Omental fat pad (tissue), 4 donors: Measurements from ENCODE around the gene MAST2. TPM values are rescaled to one million over a fixed set of nuclear protein-coding genes. Genes with fewer than 3 reads are reported as not detected.
A peak's percentile ranks its signal among the peaks of the same experiment; 100 is the strongest.

ENCODE experiments used
- ATAC-seq: fragments of 150-250 bp; one replicate; pipeline ENCODE4 v1.9.1; 2016; ENCODE audit warnings: mild to moderate bottlenecking, moderate library complexity; ENCODE audit not compliant: low FRiP score
- DNase-seq: peaks from one replicate; pipeline ENCODE4 v3.0.0-alpha.2; 2019; ENCODE audit warnings: low spot score
- total RNA-seq, 4 donors: library from RNA; depleted of rRNA; stranded (reverse); fragments of >200 nt; gene quantifications; one replicate each; pipeline ENCODE4 v1.1.0, GENCODE V29; 2016
- TF ChIP-seq, protein P1 (sequence below), 3 donors: fragments of 450-650 bp; IDR thresholded peaks; one replicate each; pipeline ENCODE4 v1.5.1; 2016 to 2017; ENCODE audit warnings: antibody characterized with exemption in 3 of 3, mild to moderate bottlenecking in 3 of 3, moderate library complexity in 2 of 3

The MAST2 gene
- total RNA-seq, 4 donors from 2014 or later: 12.0 to 22.0 (median 18.1) TPM

GRCh38 chr1:45913731-45914501 is 110.5 kb downstream of the MAST2 start:
- TF ChIP-seq, protein P1, sequence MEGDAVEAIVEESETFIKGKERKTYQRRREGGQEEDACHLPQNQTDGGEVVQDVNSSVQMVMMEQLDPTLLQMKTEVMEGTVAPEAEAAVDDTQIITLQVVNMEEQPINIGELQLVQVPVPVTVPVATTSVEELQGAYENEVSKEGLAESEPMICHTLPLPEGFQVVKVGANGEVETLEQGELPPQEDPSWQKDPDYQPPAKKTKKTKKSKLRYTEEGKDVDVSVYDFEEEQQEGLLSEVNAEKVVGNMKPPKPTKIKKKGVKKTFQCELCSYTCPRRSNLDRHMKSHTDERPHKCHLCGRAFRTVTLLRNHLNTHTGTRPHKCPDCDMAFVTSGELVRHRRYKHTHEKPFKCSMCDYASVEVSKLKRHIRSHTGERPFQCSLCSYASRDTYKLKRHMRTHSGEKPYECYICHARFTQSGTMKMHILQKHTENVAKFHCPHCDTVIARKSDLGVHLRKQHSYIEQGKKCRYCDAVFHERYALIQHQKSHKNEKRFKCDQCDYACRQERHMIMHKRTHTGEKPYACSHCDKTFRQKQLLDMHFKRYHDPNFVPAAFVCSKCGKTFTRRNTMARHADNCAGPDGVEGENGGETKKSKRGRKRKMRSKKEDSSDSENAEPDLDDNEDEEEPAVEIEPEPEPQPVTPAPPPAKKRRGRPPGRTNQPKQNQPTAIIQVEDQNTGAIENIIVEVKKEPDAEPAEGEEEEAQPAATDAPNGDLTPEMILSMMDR (IDR thresholded peaks at IDR 0.05): no peak
- peak; percentile 10 for ATAC-seq

GRCh38 chr1:45914836-45915235 is 111.4 kb downstream of the MAST2 start:
- DNase-seq (no peak), ATAC-seq (no peak)
- TF ChIP-seq, protein P1 (IDR thresholded peaks at IDR 0.05): no peak

More at GRCh38 chr1:45913731-45914501, 110.5 kb downstream of the MAST2 start:
- DNase-seq: no peak

DNA sequence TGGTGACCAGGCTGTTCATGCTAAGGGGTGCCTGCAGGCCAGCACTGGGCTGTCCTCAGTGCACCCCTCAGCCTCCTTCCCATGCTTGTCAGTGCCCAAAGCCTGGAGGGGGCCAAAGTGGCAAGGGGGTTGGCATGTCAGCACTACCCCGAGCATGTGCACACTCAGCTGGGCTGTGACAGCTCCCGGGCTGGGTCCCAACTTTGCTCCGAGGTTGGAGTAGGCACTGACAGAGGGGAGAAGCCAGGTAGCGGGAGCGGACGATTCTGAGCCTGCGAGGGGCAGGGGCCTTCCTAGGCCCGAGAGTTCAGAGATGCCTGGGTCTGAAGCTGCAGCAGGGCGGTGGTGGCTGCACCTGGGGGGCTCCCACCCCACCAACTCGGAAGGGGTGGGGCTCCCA is 119.0 kb downstream of the MAST2 start:
- ATAC-seq (no peak), DNase-seq (no peak)
- TF ChIP-seq, protein P1 (IDR thresholded peaks at IDR 0.05): no peak

DNA sequence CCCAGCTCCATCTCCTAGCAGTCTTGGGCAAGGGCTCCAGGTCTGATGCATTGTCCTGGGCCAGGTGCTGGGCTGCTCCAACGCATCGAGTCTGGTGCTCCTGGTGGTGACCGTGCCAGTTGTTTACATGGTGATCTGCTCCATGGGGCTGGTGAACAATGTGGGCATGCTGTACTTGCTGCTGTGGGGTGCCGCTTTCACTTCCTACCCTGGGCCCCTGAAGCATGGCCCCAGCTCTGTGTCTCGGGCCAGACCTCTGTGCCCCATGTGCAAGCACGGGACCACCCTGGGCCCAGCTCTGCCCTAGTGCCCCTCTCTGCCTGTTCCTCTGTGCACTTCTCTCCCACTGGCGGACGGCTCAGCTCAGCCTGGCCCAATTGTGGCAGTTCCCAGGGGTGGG is 119.4 kb downstream of the MAST2 start:
- ATAC-seq (peak; percentile 32), DNase-seq (no peak)
- TF ChIP-seq, protein P1 (IDR thresholded peaks at IDR 0.05): no peak

DNA sequence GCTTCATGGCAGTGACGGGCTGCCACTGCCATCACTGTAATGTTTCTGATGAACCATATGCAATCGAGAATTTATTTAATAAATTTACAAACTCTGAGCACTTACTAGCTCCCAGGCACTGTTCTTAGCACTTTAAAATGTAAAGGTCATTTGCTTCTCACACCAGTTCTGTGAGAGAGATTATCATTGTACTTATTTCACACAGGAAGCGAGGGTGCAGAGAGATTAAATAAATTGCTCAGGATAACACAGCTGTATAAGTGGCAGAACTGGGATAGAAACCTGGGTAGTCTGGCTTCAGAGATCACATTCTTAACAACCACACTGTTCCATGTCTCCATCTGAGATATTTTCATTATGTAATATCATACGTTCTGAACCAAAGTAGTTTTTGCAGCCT is 119.9 kb downstream of the MAST2 start:
- ATAC-seq: no peak
- TF ChIP-seq, protein P1 (IDR thresholded peaks at IDR 0.05): no peak
- no peak for DNase-seq

- TF ChIP-seq, protein P1 (IDR thresholded peaks at IDR 0.05): no peak
- DNase-seq: no peak
- no peak for ATAC-seq
These were observed 121.3 kb downstream of the MAST2 start for GRCh38 chr1:45924736-45925135.

- ATAC-seq (no peak), DNase-seq (no peak)
- TF ChIP-seq, protein P1 (IDR thresholded peaks at IDR 0.05): no peak
These were observed 122.4 kb downstream of the MAST2 start for GRCh38 chr1:45925728-45926287.
